C1 segment of cervical spinal cord (tissue), 14 donors: ENCODE measurements around the gene ACSM2B.
"Not testable (repeated sequence)": the region's sequence is repeated elsewhere in the genome, so short reads cannot be mapped to it uniquely, and the experiment has no call there.

Experiments used
- DNase-seq, 14 donors: peaks; one replicate each; lab custom pipeline; 2025; lab: John Stamatoyannopoulos, UW

Gene ACSM2B, protein sequence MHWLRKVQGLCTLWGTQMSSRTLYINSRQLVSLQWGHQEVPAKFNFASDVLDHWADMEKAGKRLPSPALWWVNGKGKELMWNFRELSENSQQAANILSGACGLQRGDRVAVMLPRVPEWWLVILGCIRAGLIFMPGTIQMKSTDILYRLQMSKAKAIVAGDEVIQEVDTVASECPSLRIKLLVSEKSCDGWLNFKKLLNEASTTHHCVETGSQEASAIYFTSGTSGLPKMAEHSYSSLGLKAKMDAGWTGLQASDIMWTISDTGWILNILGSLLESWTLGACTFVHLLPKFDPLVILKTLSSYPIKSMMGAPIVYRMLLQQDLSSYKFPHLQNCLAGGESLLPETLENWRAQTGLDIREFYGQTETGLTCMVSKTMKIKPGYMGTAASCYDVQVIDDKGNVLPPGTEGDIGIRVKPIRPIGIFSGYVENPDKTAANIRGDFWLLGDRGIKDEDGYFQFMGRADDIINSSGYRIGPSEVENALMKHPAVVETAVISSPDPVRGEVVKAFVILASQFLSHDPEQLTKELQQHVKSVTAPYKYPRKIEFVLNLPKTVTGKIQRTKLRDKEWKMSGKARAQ

GRCh38 chr16:20576145-20576544 lies at the start of gene ACSM2B:
ACSM2B (minus strand) TSS chr16:20576367; CDS start chr16:20564845, 11,522 bp downstream.
- not testable (repeated sequence) for DNase-seq

- DNase-seq, result no peak
Measured at GRCh38 chr16:20624882-20625807, 49.0 kb upstream of the ACSM2B start.

DNA sequence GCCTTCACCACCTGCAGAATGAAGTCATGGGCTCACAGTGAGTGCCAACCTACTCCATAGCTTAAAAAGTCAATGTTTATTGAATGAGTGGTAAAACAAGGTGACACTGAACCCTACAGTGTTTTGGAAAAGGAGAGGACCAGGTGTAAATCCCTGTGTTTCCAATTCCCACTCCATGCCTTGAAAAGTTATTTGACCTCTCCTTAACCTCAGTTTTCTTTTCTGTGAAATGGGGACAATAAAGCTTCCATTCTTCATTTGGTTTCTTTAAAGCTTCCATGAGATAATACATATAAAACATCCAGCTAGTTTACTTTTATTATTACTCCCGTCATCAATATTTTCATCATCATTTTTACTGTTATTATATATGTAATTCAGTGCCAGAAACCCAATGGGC lies 48.0 kb upstream of the ACSM2B start:
- no peak for DNase-seq

DNA sequence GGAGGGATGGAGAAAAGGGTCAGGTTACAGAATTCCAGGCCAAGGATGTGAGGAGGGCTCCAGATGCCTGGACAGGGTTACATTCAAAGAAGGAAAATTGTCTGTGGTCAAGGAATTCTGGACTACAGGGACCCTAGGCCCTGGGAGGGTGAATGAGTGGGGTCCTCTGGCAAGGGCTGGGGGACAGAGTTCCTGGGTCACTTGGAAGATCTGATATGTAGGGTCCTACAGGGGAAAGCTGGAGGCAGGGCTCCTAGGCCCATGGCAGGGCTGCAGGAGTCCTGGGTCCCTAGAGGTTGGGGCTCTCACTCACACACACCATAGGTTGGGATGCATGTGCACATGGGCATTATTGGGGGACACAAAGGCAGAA lies 46.3 kb upstream of the ACSM2B start:
- no peak for DNase-seq

GRCh38 chr16:20621406-20621805 lies 45.2 kb upstream of the ACSM2B start:
- DNase-seq, result no peak

- no peak for DNase-seq
Measured at GRCh38 chr16:20620770-20621169, 44.6 kb upstream of the ACSM2B start.

DNA sequence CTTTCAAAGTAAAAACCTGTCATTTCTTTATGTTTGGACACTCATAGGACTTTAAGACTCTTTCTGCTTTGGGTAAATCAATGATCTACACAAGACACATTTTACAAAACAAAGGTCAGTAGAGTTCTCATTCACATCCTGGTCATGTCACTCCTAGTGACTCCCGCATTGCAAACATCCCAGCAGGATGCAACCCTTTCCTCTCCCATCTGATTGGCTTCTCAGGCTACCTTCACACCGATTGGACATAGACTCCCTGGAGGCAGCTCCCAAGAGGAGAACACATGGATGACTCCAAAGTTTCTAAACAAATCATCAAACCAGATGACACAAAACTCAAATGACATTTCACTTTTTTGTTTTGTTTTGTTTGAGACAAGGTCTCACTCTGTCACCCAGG lies 43.8 kb upstream of the ACSM2B start:
- DNase-seq, result no peak

DNA sequence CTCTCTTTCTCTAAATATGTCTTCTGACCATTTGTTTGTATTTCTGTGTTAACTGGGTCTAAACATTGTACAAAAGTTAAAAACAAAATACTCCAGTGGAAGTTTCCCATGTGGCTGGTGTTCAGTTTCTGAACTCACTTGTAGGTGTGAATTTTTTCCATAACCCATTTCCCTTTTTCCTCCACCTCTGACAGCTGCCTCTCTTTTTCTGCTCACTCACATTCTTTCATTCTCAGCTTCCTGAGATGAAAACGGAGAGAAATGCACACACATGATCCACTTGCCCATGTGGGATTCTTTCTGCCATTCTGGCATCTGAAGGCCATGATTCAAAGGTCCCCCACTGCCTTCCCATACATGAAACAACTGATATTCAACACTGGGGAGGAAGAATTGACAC lies 41.1 kb upstream of the ACSM2B start:
- no peak for DNase-seq

DNA sequence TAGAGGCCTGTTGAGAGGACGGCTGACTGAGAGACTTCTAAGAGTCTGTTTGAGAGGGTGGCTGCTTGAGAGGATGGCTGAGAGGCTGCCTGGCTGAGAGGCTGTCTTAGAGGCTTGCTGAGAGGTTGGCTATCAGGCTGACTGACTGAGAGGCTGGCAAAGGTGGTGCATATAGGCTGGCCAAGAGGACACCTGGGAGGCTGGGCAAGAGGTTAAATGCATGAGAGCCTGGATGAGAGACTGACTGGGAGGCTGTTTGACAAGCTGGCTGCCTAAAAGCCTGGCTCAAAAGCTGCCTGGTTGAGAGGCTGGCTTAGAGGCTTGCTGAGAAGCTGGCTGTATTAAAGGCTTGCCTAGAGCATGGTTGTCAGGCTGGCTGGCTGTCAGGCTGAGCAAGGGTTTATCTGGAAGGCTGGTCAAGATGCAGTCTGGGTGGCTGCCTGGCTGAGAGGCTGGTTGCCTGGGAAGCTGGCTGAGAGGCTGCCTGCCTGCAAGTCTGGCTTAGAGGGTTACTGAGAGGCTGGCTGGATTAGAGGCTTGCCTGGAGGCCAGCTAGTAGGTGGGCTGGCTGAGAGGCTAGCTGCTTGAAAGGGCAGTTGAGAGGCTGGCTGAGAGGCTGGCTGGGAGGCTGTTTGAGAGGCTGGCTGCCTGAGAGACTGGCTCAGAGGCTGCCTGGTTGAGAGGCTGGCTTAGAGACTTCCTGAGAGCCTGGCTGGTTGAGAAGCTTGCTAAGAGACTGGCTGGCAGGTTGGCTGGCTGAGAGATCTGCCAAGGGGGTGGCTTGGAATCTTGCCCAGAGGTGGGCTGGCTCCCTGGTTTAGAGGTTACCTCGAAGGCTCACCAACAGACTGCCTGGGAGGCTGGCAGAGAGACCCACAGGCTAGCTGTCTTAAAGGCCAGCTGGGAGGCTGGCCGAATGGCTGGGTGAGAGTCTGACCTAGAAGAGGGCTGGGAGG lies 38.3 kb upstream of the ACSM2B start:
- no peak for DNase-seq

- no peak for DNase-seq
Measured at GRCh38 chr16:20613481-20614185, 37.5 kb upstream of the ACSM2B start.

DNA sequence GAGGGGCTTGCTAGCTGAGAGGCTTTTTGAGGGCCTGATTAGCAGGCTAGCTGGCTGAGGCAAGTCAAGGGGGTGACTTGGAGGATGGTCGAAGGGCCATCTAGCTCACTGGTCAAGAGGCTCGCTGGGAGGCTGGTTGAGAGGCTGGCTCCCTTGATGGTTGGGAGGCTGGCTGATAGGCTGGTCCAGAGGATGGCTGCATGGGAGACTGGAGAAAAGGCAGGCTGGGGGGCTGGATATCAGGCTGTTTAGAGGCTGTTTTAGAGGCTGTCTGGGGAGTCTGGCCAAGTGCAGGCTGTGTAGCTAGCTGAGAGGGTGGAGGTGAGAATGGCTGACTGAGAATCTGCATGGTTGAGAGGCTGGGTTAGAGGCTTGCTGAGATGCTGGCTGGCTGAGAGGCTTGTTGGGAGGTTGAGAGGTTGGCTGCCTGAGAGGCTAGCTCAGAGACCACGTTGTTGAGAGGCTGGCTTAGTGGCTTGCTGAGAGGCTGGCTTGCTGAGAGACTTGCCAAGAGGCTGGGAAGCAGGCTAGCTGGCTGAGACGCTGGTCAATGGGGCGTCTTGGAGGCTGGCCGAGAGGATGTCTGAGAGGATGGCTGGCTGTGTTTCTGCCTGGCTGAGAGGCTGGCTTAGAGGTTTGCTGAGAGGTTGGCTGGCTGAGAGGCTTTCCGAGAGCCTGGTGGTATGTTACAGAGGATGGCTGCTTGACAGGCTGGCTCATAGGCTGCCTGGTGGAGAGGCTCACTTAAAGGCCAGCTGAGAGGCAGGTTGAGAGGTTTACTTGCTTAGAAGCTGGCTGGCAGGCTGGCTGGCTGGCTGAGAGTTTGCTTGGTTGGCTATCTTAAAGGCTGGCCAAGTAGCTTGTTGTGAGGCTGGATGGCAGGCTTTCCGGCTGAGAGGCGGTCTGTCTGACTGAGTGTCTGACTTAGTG lies 36.6 kb upstream of the ACSM2B start:
- peak in 5 of 14 donors; percentile 4 to 58 (median 15) for DNase-seq

GRCh38 chr16:20611975-20612481 lies 35.9 kb upstream of the ACSM2B start:
- DNase-seq, result peak in 5 of 14 donors; percentile 7 to 85 (median 36)

GRCh38 chr16:20611350-20611902 lies 35.3 kb upstream of the ACSM2B start:
- DNase-seq, result peak in 8 of 14 donors; percentile 15 to 99 (median 50)

- no peak for DNase-seq
Measured at GRCh38 chr16:20610892-20611349, 34.8 kb upstream of the ACSM2B start.

- peak in 1 of 14 donors; percentile 45 for DNase-seq
Measured at GRCh38 chr16:20610211-20610891, 34.2 kb upstream of the ACSM2B start.

DNA sequence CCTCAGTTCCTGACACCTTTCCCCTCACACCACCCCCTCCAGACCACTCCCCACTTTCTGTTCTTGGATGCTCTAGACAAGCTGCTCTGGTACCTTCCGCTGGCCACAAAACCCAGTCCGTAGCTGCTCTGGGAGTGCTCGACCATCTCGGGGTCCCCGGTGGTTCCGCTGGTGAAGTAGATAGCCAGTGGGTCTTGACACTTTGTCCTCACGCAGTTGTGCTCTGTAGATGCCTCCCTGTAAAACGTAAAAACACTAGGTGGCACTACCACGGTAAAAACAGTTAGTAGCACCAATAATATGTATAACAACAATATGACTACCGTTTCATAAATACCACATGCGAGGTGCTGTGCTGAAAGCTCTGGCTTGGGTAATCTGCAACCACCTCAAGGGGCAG lies 26.0 kb upstream of the ACSM2B start:
- not testable (repeated sequence) for DNase-seq

DNA sequence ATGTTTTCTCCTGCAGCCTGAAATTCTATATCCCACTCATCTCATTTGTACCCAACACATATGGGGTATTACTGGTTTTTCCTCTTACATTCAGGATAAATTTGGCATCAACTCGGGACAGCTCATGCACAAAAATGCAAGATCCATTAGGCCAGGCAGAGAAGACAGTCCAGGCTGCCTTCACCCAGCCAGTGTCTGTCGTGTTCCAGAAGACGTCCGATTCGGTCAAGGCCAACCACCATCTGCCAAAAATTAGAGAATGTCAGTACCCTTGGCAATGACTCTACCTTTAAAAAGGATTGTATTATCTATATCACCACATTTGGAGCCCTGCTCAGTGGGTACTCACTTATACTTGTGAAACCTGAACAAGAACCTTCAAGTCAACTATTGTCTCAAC lies 23.3 kb upstream of the ACSM2B start:
- DNase-seq, result not testable (repeated sequence)
